GM12891 (cell line): ENCODE measurements around the gene NDUFB4.

Experiments used
- PAX5 ChIP-seq: IDR thresholded peaks from 2 replicates; pipeline ENCODE4 v1.6.1; 2011; ENCODE audit warnings: low read length, moderate library complexity, mild to moderate bottlenecking; ENCODE audit not compliant: insufficient read depth, severe bottlenecking
- POLR2A ChIP-seq: IDR thresholded peaks from 2 replicates; pipeline ENCODE4 v1.6.1; 2011; ENCODE audit warnings: low read depth, low read length, control low read depth
- POLR2AphosphoS5 ChIP-seq: IDR thresholded peaks from 2 replicates; pipeline ENCODE4 v1.6.1; 2011; ENCODE audit warnings: low read depth, low read length, control low read depth
- POU2F2 ChIP-seq: IDR thresholded peaks from 2 replicates; pipeline ENCODE4 v1.6.1; 2011; ENCODE audit warnings: low read depth, mild to moderate bottlenecking, control low read depth, low read length, moderate library complexity
- SPI1 ChIP-seq: IDR thresholded peaks from 2 replicates; pipeline ENCODE4 v1.6.1; 2011; ENCODE audit warnings: low read depth, low read length, control low read depth
- TAF1 ChIP-seq: IDR thresholded peaks from 2 replicates; pipeline ENCODE4 v1.6.1; 2011; ENCODE audit warnings: low read depth, low read length, control low read depth

DNA sequence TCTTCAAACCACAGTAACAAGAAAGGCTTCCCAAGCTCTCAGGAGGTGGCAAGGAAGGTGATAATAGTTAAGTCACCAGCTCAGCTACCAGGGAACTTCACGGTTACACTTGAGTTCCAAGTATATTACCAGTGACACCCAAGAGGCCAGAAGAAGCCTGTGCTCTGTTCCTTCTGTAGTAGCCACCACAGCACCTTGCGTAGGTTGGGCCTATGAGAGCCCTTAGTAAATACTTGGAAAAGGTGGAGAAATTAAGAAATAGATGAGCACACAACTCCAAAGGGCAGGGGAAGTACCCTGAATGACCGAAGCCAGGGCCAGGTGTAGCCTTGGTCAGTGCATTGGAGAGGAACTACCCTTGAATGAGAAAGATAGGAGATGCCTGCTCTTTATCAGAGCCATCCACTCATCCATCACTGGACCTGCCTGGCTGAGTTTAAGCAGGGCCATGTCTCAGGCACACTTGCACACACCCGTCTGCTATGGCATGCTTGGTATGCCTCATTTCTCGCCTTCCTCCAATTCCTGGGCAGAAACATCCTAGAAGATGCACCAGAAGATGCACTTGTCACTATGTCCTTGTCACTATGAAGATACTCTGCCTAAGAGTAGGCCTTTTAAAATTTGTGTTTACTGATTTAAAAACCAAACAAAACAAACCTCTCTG is 32.6 kb upstream of the NDUFB4 start:
- TF ChIP-seq POLR2AphosphoS5 (no peak), POLR2A (no peak), TAF1 (no peak), SPI1 (no peak), PAX5 (no peak), POU2F2 (no peak)
